Measurements from ENCODE around the gene EHMT1. TPM values are rescaled to one million over a fixed set of nuclear protein-coding genes. Genes with fewer than 3 reads are reported as not detected.

The EHMT1 gene
- total RNA-seq, 1 donor from 2014 or later = 159 TPM

DNA sequence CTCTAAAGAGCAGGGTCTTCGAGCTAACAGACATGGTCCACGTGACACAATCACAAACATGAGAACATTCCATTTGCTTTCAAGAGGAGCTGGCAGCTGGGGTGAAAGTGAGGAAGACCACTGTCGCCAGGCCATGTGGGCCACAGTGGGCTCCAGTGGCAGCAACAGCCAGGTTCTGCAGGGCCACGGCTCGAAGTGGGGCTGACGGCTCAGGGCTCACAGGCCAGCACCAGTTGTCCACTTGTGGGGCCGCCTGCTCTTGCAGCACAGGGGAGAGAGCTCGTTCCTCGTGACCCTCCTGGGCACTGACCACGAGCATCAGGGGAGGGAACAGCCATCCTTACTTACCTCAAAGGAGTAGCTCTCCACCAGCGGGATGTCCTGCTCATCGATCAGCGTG is 30.5 kb upstream of the EHMT1 start:
- peaks cover 16% of the 10 kb centered on the region for H3K36me3 Mint-ChIP-seq (ENCODE audit: insufficient read depth)
- TF ChIP-seq, protein P1, sequence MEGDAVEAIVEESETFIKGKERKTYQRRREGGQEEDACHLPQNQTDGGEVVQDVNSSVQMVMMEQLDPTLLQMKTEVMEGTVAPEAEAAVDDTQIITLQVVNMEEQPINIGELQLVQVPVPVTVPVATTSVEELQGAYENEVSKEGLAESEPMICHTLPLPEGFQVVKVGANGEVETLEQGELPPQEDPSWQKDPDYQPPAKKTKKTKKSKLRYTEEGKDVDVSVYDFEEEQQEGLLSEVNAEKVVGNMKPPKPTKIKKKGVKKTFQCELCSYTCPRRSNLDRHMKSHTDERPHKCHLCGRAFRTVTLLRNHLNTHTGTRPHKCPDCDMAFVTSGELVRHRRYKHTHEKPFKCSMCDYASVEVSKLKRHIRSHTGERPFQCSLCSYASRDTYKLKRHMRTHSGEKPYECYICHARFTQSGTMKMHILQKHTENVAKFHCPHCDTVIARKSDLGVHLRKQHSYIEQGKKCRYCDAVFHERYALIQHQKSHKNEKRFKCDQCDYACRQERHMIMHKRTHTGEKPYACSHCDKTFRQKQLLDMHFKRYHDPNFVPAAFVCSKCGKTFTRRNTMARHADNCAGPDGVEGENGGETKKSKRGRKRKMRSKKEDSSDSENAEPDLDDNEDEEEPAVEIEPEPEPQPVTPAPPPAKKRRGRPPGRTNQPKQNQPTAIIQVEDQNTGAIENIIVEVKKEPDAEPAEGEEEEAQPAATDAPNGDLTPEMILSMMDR (IDR thresholded peaks at IDR 0.05; ENCODE audit: unreplicated experiment) = no peak
- H3K27me3 Mint-ChIP-seq = no peaks in the 10 kb centered on the region
- no peak for DNase-seq (ENCODE audit: low spot score, unreplicated experiment)
- peak overlapping the region; percentile 83 for H3K4me3 Mint-ChIP-seq (ENCODE audit: low read depth)
- peaks cover 4% of the 10 kb centered on the region for H3K4me1 Mint-ChIP-seq (ENCODE audit: low read depth)
- H3K9me3 Mint-ChIP-seq (ENCODE audit: low read depth) = no peaks in the 10 kb centered on the region
- H3K27ac Mint-ChIP-seq = no peak overlapping the region

DNA sequence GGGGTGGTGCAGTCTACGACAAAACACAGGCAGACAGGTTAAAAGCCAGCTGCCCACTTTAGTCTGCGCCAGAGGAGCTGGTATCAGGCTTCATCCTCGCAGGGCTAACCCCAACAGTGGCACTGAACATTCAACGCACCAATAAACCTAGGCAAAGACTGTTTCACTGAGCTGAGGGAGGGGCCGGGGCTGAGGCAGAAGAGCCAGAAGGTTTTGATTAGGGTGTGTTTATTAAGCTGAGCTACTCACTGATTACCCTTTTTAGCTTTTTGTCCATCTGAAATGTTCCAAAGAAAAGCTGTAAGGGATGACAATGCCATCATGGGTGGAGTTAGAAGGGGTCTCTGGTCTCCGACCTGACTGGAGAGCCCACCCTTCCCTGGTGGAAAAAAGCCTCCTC is 29.9 kb upstream of the EHMT1 start:
- DNase-seq (ENCODE audit: low spot score, unreplicated experiment) = no peak
- TF ChIP-seq, protein P1 (IDR thresholded peaks at IDR 0.05; ENCODE audit: unreplicated experiment) = no peak
- no peaks in the 10 kb centered on the region for H3K9me3 Mint-ChIP-seq (ENCODE audit: low read depth)
- peaks cover 16% of the 10 kb centered on the region for H3K36me3 Mint-ChIP-seq (ENCODE audit: insufficient read depth)
- H3K27ac Mint-ChIP-seq = no peak overlapping the region
- H3K27me3 Mint-ChIP-seq = no peaks in the 10 kb centered on the region
- H3K4me1 Mint-ChIP-seq (ENCODE audit: low read depth) = peaks cover 4% of the 10 kb centered on the region
- peak overlapping the region; percentile 83 for H3K4me3 Mint-ChIP-seq (ENCODE audit: low read depth)

DNA sequence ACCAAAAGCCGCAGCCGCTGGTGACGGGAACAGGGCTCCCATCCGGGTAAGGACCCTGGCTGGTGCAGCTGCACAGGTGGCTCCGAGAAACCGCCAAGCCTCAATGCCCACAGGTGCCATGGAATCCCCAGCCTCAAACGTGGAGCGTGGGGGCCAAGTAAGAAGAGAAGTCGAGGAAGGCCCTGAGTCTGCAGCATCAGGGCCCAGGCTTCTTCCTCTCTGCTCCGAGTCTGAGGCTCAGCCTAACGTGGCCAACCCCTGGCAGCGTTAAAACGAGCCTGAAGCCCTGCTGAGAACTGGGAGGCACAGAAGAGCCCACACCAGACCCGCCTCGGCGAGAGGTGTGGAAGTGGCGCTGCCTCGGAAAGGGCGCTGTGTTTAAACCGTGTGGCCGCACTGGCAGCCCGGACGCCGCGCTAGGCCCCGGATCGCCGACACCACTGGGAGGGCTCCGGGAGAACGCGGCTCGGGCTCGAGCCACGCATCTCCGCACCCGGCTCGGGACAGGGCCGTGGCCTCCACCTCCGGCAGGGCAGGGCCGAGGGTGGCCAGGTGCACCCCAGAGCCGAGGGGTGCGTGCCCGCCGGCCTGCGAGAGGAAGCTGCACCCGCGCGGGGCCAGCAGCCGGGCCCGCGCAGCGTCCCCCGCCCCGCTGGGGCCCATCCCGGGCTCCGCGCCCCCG is 29.2 kb upstream of the EHMT1 start:
- Mint-ChIP-seq H3K27me3 (no peaks in the 10 kb centered on the region), H3K36me3 (ENCODE audit: insufficient read depth) (peaks cover 16% of the 10 kb centered on the region), H3K9me3 (ENCODE audit: low read depth) (no peaks in the 10 kb centered on the region), H3K27ac (peak overlapping the region; percentile 86), H3K4me1 (ENCODE audit: low read depth) (peaks cover 4% of the 10 kb centered on the region), H3K4me3 (ENCODE audit: low read depth) (peak overlapping the region; percentile 83)
- TF ChIP-seq, protein P1 (IDR thresholded peaks at IDR 0.05; ENCODE audit: unreplicated experiment) = no peak
- DNase-seq (ENCODE audit: low spot score, unreplicated experiment) = no peak

DNA sequence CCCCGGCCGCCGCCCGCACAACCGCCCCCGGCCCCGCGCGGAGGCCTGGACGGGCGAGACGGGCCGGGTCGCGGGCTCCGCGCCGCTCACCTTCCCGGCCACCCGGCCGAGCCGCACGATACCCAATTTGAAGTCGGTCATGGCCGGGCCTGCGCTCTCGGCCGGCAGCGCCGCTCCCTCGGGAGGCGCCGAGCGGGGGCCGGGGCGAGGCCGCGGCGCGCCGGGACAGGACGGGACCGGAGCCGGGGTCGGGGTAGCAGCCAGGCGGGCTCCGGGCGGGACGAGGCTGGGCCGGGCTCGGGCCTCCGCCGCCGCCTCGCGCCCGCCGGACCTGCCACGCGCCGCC is 28.7 kb upstream of the EHMT1 start:
- Mint-ChIP-seq H3K4me3 (ENCODE audit: low read depth) (no peak overlapping the region), H3K9me3 (ENCODE audit: low read depth) (no peaks in the 10 kb centered on the region), H3K4me1 (ENCODE audit: low read depth) (peaks cover 4% of the 10 kb centered on the region), H3K27me3 (no peaks in the 10 kb centered on the region), H3K27ac (no peak overlapping the region), H3K36me3 (ENCODE audit: insufficient read depth) (peaks cover 16% of the 10 kb centered on the region)
- no peak for DNase-seq (ENCODE audit: low spot score, unreplicated experiment)
- TF ChIP-seq, protein P1 (IDR thresholded peaks at IDR 0.05; ENCODE audit: unreplicated experiment) = no peak

DNA sequence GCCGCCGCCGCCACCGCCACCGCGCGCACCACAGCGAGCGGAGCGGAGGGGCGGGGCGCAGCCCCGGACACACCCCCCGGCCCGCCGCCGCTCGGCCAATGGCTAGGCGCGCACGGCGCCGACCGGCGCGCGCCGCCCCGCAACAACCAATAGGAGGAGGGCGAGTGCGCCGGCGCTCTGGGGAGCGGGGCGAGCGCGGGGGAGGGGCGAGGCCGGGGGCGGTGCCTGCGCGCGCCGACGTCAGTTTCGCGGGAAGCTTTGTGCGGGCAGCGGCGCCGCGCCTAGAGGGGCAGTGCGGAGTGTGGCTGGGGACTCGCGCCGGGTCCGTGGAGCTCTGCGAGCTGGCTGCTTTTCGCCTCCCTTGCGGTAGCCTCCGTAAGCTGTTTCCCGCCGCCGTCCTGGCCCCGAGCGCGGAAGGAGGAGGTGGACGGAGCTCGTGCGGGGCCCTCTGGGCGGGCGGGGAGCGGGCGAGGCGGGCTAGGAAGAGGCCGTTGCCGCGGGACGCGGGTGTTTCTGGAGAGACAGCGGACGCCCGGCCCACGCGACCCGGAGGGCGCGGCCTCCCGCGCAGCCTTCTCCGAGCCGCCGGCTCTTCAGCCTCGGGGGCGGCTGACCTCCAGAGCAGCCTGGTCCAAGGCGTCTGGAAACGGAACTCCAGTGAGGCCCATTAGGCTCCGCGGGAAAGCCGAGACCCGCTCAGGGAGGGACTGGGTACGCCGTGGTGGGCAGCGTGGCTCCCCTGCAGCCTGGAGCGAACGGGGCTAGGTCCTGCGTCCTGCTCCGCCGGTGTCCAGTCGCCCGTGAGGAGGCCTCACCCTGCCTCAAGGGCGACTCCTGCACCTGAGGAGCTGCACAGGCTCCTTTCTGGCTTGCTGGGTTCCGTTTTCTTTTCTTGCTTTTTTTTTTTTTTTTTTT is 28.1 kb upstream of the EHMT1 start, which contains the start of gene ZMYND19:
TSS of gene ZMYND19 (minus strand) at position 44 of the 915 bp plus-strand sequence. CDS start 249 bp downstream, outside the sequence.
- Mint-ChIP-seq H3K36me3 (ENCODE audit: insufficient read depth) (peaks cover 16% of the 10 kb centered on the region), H3K9me3 (ENCODE audit: low read depth) (no peaks in the 10 kb centered on the region), H3K4me3 (ENCODE audit: low read depth) (peak within 1 kb of the TSS; percentile 96), H3K4me1 (ENCODE audit: low read depth) (peaks cover 4% of the 10 kb centered on the region), H3K27ac (peak within 1 kb of the TSS; percentile 97), H3K27me3 (no peaks in the 10 kb centered on the region)
- TF ChIP-seq, protein P1 (IDR thresholded peaks at IDR 0.05; ENCODE audit: unreplicated experiment) = no peak
- peak; percentile 89 for DNase-seq (ENCODE audit: low spot score, unreplicated experiment)
